A549 (cell line): ENCODE results near the gene VAPB.

Experiments used
- CTCF ChIP-seq: fragments of >200 bp; sonication (Bioruptor Twin); formaldehyde crosslinking; IDR thresholded peaks from 3 replicates; pipeline ENCODE4 v1.5.1; 2016
- EP300 ChIP-seq, 2 experiments: fragments of >200 bp; sonication (Bioruptor Twin); formaldehyde crosslinking; IDR thresholded peaks; 2 replicates in 1 of 2; 3 replicates in 1 of 2; pipeline ENCODE4 v1.6.1; 2016 to 2017
- POLR2A ChIP-seq: IDR thresholded peaks from 2 replicates; pipeline ENCODE4 v1.6.1; 2012; ENCODE audit warnings: mild to moderate bottlenecking, low read length
- TF ChIP-seq, protein P1 (sequence below): IDR thresholded peaks from 2 replicates; pipeline ENCODE4 v1.6.1; 2012

- no peak for TF ChIP-seq POLR2A
- TF ChIP-seq CTCF, result no peak
- TF ChIP-seq, protein P1, sequence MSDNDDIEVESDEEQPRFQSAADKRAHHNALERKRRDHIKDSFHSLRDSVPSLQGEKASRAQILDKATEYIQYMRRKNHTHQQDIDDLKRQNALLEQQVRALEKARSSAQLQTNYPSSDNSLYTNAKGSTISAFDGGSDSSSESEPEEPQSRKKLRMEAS, result no peak
- TF ChIP-seq EP300 (IDR thresholded peaks at IDR 0.05), result no peak
Observed at GRCh38 chr20:58374906-58375758, 13.9 kb upstream of the VAPB start.
